ENCODE results near the gene ADRB2.
A peak's percentile ranks its signal among the peaks of the same experiment; 100 is the strongest.

The ADRB2 gene

DNA sequence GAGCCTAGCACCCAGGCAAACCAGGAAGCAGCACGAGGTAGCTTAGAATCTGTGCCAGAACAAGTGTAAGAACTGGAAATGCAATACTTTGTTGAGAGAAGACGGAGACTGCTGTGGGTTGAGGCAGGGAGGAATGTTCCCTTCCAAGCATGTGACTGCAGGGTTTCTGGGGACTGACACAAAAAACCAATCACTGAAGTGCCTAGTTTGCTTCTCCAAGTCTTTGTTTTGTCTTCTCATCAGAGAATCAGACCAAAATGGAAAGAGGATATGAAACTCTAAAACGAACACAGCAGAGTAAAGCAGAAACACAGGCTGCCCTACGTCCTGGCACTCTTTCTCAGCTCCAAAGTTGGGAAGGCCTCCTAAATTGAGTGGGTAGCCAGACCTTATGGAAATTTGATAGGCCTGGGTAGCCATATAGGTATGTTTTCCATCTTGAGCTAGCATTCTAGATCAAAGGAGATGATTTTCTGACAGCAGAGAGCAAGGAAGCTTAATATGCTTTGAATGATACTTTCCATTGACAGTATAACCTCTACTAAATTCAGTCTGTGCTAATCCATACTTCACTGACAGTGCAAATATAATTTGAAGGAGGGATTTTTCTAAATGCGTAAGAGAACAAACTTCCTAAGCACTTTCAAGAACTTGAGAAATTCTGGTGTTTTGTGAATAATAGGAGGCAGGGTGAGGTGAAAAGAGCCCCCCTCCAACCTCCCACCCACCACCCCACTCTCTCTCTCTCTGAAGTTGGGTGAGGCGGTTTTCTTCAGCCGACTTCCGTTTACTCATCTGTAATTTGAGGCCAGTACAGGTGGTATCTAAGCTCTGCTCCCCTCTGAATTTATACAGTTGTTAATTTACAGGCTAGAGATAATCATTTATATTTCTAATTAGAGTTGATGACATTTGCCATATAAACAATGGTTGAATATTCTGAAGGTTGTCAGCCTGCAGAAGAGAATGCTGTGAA, 5.5 kb downstream of the ADRB2 start:
- DNase-seq (ENCODE audit: low read depth), result no peak

DNA sequence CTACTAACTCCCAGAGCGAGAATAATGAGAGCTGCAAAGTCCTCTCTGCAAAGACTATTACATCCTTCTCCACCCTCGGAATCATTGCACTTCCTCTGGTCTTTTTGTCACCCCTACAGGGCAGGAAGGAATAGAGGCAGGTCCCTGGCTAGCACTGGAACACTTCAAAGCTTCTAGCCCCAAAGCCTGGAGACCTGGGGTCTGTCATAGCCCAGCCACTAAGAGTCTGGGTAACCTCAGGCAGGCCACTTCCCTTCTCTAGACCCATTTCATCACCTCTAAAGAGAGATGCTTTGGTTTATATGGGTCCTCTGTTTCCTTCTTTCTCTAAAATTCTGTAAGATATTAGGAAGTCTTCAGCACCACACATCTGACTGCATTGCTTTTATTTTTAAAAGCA, 6.7 kb downstream of the ADRB2 start:
- no peak for DNase-seq (ENCODE audit: low read depth)

DNA sequence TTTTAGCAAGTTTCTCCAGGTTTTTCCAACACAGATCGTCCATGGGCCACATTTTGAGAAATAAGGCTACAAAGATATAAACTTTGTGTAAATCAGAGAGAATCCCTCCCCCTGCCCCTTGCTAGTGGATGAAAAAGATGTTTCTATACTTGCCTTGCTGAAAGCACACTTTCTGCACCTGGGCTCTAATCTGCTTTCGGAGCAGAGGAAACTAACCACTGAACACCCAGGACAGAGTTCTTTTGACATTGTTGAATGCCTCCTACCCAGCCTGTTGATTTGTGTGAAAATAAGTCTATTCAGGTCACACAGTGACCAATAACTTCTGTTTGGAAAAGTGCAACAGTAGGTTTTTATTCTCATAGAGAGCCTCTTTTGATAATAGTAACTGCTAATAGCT, 7.5 kb downstream of the ADRB2 start:
- no peak for DNase-seq (ENCODE audit: low read depth)

DNA sequence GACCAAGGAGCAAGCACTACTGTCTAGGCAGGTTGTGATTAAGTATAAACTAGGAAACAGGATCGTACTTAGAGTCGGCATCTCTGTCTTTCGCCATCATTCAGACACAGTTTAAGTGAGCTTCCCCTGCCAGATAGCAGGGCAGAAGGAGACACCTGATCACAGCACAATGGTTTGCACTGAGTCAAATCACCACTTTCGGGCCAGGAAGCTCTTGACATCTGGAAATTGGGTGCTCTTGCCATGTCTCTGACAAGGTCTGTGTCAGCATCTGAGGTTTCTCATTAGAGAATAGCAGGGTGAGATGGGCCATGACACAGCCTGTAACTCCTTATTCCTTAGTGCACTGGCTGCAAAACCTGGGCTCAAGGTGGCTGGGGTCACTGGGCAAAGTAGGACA, 8.3 kb downstream of the ADRB2 start:
- DNase-seq (ENCODE audit: low read depth), result no peak

DNA sequence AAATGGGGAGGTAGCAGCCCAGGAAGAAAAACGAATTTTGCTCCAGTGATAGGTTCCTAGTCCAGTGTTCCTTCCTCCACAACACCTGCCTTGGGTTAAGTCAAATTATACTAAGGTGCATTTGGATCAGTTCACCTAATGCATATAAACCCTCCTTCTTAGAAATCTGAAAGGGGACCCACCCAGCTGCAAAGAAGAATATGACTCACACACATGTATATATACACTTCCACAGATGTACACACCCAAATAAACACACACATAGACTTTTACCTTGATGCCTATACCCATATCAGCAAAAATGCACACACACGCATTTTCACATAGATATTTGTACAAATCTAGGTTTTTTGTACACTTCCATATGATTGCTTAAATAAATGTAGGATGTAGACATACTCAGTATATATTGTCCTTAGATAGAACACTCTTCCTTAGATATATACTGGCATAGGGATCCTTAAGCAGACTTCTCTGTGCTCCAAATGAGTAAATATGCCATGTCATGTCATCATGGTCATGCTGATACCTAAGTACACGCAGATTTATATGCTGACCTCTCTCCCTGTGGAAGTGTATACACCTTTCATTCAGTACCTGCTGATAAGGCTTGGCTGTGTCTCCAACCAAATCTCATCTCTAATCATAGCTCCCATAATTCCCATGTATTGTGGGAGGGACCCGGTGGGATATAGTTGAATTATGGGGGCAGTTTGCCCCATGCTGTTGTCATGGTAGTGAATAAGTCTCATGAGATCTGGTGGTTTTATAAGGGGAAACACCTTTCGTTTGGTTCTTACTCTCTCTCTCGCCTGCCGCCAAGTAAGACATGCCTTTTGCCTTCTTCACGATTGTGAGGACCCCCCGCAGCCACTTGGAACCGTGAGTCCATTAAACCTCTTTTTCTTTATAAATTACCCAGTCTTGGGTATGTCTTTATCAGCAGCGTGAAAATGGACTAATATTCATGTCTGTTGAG, 10.2 kb downstream of the ADRB2 start:
- DNase-seq (ENCODE audit: low read depth), result no peak

DNA sequence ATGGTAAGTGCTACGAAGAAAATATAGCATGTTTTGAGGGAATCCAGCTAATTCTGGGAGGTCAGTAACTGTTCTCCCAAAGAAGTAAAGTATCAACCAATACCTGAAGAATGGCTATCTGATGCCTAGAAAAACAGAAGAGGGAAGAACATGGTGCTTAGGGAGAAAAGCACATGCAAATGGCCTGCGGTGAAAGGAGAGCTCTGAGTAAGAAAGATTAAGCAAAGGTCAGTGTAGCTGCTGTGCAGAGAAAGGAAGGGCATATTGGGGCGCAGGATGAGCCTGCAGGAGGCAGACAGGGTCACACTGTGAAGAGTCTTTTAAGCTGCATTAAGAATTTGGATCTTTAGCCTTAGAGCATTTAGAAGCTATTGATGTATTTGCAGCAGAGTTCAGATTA, 11.0 kb downstream of the ADRB2 start:
- DNase-seq (ENCODE audit: low read depth), result no peak

DNA sequence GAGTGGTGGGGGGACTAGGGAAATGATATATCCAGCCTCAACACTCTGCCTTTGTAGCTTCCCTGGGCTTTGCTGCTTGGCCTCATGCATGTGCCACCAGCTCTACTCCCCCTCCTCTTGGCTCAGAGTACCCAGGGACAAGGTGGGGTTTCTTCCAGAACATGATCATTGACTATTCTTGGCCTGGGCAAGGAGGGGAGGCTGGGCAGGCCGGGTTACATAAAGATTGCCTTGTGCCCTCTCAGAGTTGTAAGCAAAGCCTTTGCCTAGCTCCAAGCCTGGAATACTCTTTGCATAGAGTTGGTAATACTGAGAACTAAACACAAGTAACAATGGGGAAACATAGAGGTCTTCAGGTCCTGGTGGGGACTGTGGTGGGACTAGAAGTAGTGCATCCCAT, 11.9 kb downstream of the ADRB2 start:
- DNase-seq (ENCODE audit: low read depth), result no peak

DNA sequence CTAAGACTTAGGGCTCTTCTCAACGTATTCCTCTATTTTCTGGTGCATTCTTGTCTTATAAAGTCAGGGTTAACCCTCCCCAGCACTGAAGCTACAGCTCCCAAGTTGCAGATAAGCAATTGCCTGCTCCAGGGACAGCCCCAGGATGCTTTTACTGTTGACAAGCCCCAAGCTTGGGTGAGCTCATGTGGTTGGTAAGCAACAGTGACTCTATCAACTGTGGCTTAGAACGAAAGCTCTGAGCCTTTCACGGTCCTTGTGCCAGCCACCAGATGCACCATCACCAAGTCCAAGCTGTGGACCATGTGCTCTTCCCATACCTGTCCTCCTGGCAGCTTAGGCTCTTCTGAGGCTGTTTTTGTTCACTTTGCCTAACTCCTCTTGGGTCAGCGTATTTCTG, 13.5 kb downstream of the ADRB2 start:
- DNase-seq (ENCODE audit: low read depth), result no peak

DNA sequence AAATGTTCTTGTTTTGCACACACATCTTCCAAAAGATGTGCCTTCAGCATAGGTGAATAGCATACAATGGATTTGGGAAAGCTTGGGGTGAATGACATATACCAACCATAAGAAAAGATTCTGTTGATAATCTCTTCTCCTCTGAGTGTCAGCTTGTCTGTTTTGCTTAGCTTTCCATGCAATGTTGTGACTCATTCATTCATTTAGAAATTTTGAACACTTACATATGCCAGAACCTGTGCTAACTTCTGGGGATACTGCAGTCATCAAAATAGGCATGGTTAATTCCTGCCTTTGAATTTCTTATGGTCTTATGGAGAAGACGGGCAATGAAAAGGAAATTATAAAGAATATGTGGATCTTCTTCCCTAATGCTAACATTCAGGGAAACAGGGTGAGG, 14.1 kb downstream of the ADRB2 start:
- DNase-seq (ENCODE audit: low read depth), result no peak

DNA sequence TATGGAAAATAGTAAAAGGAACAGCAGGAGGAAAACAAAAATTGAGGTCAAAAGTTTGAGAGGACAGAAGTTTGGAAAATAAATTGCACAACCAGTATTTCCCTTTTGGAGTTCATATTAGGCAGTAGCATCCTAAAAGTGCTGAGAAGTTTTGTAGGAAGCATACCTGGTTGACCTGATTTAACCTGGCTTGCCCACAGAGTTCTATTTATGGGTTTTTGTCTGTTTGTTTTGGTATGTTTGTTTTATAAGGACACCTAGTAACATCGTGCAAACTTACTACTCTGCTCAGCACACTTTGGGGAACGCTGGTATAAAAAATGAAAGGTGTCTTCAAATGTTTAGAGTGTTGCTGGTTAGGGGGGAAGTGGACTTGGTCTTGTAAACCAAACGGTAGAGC, 15.1 kb downstream of the ADRB2 start:
- DNase-seq (ENCODE audit: low read depth), result no peak

DNA sequence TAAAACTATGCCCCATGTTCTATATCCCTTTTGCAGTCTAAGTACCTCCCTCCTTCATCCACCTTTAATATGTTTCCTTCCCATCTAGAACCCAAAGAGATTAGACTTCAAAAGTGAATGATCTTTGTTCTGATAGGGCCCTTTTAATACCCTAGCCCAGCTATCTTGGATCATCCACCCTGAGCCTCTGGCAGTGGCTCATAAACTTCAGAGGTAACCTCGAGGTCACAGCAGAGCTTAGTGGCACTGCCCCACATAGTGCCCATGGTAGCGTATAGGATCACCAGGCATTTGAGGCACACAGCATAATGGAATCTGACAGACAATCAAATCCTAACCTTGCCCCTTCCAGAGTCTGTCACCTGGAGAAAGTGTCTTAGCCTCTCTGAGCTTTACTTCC, 15.8 kb downstream of the ADRB2 start:
- no peak for DNase-seq (ENCODE audit: low read depth)

DNA sequence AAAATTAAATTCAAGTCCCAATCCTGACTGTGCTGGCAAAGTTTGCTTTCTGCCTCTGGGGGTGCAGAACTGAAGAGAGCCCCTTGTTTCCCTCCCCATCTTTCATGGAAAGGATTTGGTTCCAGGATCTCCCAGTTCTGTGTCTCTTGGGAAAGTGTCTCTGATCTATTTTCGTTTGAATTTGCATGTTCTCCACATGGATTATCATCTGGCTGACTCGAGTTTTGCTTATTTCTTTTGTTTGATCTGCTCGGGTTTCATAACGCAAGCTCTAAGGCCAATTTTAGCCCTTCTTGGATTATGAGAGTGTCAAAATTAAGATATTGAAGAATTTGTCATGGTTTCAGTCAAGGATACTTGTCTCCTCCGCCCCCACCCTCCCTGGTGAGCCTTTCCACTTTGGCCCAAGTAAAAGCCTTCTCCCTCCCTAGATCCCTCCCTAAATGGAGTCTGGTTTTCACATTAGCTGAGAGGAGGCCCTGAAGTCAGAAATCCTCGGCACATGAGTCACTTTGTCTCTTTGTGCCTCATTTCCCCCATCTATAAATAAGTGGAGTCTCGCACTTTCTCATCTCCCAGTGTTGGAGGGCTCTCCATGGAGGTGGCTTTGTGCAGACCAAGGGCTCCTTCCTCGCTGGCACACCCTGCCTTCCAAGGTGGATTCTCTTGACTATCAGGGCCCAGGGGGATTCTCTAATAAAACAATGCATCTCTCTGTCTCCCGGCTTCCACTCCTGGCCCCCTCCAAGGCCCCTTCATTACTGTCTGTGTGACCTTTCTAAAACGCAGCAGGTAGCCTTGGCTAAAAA, 17.3 kb downstream of the ADRB2 start:
- no peak for DNase-seq (ENCODE audit: low read depth)

DNA sequence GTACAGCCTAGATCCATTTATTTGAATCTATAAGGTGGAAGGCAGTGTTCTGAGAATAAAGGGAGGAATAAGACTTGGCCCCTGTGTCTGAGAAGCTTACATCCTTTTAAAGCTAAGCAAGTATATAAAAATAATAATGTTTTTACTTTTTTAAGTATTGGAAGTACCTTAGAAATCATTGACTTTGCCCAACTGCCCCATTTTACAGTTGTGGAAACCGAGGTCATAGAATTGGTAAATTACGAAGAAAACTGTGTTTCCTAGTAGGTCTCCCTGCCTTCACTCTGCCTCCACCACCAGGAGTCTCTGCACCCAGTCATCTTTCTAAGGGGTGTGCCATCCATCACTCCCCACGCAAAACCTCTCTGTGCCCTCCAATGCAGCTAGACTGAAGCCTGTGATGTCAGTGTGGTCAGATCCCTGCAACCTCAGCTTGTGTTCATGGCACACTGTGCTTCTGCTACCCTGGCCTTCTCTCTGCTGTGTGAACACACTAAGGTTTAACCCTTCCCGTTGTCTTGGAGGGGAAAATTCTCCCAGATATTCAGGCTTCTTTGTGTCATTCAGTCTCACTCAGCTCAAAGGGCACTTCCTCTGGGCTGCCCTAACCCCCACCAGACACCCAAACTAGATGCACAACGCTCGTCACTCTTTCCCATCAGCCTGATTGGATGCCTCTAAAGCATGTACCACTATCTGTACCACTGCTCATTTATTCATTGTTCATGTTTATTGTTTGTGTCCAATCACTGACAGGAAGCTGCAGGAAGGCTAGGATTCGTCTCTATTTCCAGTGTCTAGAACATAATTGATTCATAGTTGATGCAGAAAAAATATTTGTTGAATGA, 18.2 kb downstream of the ADRB2 start:
- DNase-seq (ENCODE audit: low read depth), result no peak

DNA sequence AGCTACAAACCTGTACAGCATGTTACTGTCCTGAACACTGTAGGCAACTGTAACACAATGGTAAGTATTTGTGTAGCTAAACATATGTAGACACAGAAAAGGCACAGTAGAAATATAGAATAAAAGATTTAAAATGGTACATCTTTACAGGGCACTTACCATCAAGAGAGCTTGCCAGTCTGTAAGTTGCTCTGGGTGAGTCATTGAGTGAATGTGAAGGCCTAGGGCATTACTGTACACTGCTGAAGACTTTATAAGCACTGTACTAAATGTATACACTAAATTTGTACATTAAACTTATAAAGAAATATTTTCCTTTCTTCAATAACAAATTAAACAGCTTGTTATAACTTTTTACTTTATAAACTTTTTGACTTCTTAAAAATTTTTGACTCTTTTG, 20.5 kb downstream of the ADRB2 start:
- DNase-seq (ENCODE audit: low read depth), result no peak

DNA sequence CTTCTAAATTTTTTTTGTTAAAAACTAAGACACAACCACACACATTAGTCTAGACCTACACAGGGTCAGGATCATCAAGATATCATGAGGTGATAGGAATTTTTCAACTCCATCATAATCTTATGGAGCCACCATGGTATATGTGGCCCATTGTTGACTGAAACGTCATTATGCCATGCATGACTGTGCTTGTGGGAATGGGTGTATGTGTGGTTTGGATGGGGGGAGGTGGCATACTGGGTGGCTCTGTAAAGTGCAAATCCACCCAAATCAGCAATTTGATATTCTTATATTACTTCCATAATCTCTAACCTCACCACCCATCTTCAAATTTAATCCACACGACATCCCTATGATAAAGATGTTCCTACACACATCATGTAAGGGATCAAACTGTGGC, 21.0 kb downstream of the ADRB2 start:
- no peak for DNase-seq (ENCODE audit: low read depth)

DNA sequence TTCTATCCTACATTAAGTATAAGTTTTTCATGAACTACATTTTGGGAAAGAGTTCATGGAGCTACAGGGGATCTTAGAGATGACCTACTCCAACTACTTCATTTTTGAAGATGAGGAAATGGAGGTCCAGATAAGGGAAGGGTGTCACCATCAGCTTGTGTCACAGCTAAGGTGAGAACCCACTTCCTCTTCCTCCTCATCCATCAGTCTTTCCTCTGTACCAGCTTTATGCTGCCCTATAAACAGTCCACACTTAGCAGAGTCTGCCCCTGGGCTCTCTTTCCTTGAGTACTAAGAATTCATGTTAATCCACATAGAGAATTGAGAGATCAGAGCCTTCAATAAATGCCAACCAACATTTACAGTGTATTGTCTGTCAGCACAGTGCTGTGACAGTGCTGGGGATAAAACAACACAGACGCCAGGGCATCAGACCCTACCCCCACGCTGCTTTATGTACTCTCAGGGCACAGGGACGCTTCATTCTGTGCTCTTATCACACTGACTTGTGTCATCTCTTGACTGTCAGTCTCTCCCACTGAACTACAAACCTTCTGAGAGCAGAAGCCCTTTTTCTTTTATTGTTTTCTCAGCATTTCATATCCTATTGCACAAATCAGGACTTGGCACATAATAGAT, 22.1 kb downstream of the ADRB2 start:
- no peak for DNase-seq (ENCODE audit: low read depth)

DNA sequence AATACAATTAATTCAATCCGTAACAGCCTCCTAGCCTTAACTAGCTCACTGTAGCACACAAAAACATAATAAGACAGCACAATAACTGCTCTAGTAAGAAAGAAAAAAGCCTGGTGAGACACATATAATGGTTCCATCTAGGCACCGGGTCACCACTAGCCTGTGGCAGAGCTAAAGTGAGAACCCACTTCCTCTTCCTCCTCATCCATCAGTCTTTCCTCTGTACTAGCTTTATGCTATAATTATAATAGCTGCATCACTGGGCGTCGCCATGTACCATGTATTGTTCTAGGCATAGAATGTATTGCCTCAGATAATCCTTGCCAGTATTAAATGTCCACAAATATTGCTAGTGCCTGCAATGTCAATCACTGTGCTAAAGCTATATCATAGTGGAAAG, 23.1 kb downstream of the ADRB2 start:
- no peak for DNase-seq (ENCODE audit: low read depth)

DNA sequence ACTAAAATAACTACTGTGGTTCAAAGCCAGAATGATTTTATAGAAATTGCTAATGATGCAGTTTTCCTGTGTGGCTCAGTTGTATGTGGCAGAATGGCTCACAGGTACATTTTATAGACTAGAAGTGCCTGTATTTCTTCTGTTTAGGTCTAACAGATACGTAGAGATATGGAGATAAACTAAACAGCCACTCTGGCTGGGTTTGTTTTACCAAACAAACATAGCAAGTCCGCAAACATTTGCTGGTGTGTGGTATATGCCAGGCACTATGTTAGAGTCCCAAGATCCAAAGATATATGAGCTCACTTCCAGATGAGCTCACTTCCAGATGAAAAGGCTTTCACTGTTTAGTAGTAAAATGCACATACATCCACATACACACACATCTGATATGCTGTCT, 24.4 kb downstream of the ADRB2 start:
- no peak for DNase-seq (ENCODE audit: low read depth)

DNA sequence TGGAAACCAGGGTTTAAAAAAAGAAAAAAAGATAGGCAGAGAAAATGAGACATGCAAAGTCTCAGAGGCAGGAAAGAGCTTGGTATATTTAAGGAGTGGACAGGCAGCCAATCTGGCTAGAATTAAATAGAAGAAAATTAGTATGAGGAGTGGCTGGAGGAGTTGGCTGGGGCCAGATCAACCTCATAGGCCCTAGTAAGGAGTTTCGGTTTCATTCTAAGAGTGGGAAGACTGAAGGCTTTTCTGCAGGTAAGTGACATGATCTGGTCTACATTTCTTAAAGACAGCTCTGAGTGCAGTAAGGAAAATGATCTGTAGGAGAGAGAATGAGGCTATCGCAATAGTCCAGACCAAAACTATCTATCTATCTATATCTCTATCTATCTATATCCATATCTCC, 27.5 kb downstream of the ADRB2 start:
- DNase-seq (ENCODE audit: low read depth), result no peak

DNA sequence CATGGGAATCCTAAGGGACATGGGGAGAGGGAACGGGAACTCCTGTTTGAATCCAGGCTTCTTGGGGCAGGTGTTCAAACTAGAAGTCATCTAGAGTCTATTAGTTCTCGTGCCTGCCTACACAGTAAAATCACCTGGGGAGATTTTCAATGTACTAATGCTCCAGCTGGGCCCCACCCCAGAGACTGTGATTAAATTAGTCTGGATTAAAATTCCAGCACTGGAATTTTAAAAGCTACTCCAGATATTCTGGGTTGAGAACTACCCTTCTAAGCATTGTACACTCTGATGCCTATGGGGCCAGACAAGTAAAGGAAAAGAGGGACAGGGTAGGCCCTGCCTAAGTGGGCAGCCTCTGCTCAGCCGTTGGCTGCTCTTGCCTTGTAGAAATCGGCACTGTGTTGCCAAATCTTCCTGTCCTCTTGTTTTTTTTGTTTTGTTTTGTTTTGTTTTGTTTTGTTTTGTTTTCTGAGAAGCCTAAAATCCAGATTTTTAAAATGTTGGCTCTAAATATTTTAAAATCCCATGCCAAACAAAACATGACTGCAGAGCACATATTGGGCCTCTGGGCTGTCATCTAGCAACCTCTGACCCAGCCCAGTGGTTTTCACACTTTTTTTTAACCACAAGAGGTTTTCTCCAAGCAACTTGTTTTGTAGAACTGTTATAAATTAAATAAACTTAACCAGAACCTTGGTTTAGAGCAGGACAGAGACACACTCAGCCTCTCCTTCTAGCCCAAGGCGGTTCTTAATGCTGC, 29.0 kb downstream of the ADRB2 start:
- peak; percentile 65 for DNase-seq (ENCODE audit: low read depth)

All from fibroblast of gingiva (primary cell).